C4-2B (cell line): ENCODE data around the gene PRKG1.
A peak's percentile ranks its signal among the peaks of the same experiment; 100 is the strongest.

ENCODE experiments used
- H3K27ac ChIP-seq: fragments of 450-650 bp; 2 replicates; pipeline ENCODE4 v1.5.1; 2017
- CTCF ChIP-seq: fragments of 450-650 bp; conservative IDR thresholded peaks from 2 replicates; pipeline ENCODE4 v1.5.1; 2017; ENCODE audit warnings: mild to moderate bottlenecking
- ZFX ChIP-seq: fragments of 450-650 bp; IDR thresholded peaks from 2 replicates; pipeline ENCODE4 v1.6.1; 2017

Gene PRKG1

GRCh38 chr10:52313256-52313932 is 1239.1 kb downstream of the PRKG1 start:
- TF ChIP-seq ZFX = no peak
- no peak for TF ChIP-seq CTCF
- no peak overlapping the region for H3K27ac ChIP-seq

GRCh38 chr10:52313933-52314821 is 1239.9 kb downstream of the PRKG1 start, which contains the start of gene DKK1:
DKK1 (plus strand) TSS chr10:52314281; CDS start chr10:52314435, 154 bp downstream.
- TF ChIP-seq CTCF (peak; percentile 88), ZFX (no peak)
- H3K27ac ChIP-seq = no peak within 1 kb of the TSS

GRCh38 chr10:52314822-52315552 is 1240.7 kb downstream of the PRKG1 start:
- no peak overlapping the region for H3K27ac ChIP-seq
- TF ChIP-seq ZFX = no peak
- TF ChIP-seq CTCF = no peak

GRCh38 chr10:52316001-52316400 is 1241.7 kb downstream of the PRKG1 start:
- no peak for TF ChIP-seq CTCF
- TF ChIP-seq ZFX = no peak
- H3K27ac ChIP-seq = no peak overlapping the region

- no peak overlapping the region for H3K27ac ChIP-seq
- TF ChIP-seq ZFX (no peak), CTCF (no peak)
These were observed 1242.2 kb downstream of the PRKG1 start for GRCh38 chr10:52316500-52316899.

GRCh38 chr10:52318136-52318701 is 1243.9 kb downstream of the PRKG1 start:
- no peak for TF ChIP-seq ZFX
- no peak for TF ChIP-seq CTCF

More at GRCh38 chr10:52318136-52318701, 1243.9 kb downstream of the PRKG1 start:
- H3K27ac ChIP-seq = no peak overlapping the region
